HL-60 (cell line): ENCODE measurements around the gene ATG101.

Experiments
- GABPA ChIP-seq: IDR thresholded peaks from 2 replicates; pipeline ENCODE4 v1.6.1; 2012; ENCODE audit warnings: low read depth
- POLR2AphosphoS5 ChIP-seq: IDR thresholded peaks from 2 replicates; pipeline ENCODE4 v1.6.1; 2012; ENCODE audit warnings: low read depth
- SPI1 ChIP-seq: IDR thresholded peaks from 2 replicates; pipeline ENCODE4 v1.6.1; 2012; ENCODE audit warnings: low read depth, mild to moderate bottlenecking, borderline replicate concordance
- TF ChIP-seq, protein P1 (sequence below): IDR thresholded peaks from one replicate; pipeline ENCODE4 v1.5.1; 2011; ENCODE audit warnings: low read length, control low read depth, inconsistent platforms; ENCODE audit not compliant: insufficient read depth
- TF ChIP-seq, protein P2 (sequence below): IDR thresholded peaks from 2 replicates; pipeline ENCODE4 v1.6.1; 2012; ENCODE audit warnings: low read depth; ENCODE audit not compliant: insufficient replicate concordance

DNA sequence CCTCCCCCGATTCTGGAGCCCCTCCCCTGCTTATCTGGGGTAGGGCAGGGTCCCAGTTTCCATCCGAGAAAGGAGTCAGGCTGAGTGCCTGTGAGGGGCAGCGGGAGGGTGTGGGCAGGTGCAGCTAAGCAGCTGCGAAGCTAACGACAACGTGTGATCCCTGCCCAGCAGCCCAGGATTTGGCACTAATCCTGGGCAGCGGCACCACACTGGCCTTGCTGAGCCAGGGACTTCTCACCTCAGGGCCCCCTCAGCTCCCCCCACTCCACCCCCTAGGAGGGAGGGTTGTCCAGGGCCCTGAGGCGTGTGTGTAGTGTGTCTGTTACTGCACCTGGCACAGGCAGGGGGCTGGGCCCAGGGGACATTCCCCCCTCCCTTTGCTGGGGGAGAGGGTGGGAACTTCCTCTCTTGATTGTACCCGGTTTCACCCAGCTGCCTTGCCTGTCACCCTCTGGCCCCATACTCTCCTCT, 11.5 kb downstream of the ATG101 start:
- TF ChIP-seq POLR2AphosphoS5 = peak; percentile 74
- TF ChIP-seq, protein P1, sequence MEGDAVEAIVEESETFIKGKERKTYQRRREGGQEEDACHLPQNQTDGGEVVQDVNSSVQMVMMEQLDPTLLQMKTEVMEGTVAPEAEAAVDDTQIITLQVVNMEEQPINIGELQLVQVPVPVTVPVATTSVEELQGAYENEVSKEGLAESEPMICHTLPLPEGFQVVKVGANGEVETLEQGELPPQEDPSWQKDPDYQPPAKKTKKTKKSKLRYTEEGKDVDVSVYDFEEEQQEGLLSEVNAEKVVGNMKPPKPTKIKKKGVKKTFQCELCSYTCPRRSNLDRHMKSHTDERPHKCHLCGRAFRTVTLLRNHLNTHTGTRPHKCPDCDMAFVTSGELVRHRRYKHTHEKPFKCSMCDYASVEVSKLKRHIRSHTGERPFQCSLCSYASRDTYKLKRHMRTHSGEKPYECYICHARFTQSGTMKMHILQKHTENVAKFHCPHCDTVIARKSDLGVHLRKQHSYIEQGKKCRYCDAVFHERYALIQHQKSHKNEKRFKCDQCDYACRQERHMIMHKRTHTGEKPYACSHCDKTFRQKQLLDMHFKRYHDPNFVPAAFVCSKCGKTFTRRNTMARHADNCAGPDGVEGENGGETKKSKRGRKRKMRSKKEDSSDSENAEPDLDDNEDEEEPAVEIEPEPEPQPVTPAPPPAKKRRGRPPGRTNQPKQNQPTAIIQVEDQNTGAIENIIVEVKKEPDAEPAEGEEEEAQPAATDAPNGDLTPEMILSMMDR = no peak
- TF ChIP-seq, protein P2, sequence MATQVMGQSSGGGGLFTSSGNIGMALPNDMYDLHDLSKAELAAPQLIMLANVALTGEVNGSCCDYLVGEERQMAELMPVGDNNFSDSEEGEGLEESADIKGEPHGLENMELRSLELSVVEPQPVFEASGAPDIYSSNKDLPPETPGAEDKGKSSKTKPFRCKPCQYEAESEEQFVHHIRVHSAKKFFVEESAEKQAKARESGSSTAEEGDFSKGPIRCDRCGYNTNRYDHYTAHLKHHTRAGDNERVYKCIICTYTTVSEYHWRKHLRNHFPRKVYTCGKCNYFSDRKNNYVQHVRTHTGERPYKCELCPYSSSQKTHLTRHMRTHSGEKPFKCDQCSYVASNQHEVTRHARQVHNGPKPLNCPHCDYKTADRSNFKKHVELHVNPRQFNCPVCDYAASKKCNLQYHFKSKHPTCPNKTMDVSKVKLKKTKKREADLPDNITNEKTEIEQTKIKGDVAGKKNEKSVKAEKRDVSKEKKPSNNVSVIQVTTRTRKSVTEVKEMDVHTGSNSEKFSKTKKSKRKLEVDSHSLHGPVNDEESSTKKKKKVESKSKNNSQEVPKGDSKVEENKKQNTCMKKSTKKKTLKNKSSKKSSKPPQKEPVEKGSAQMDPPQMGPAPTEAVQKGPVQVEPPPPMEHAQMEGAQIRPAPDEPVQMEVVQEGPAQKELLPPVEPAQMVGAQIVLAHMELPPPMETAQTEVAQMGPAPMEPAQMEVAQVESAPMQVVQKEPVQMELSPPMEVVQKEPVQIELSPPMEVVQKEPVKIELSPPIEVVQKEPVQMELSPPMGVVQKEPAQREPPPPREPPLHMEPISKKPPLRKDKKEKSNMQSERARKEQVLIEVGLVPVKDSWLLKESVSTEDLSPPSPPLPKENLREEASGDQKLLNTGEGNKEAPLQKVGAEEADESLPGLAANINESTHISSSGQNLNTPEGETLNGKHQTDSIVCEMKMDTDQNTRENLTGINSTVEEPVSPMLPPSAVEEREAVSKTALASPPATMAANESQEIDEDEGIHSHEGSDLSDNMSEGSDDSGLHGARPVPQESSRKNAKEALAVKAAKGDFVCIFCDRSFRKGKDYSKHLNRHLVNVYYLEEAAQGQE = no peak
- no peak for TF ChIP-seq GABPA
- peak; percentile 81 for TF ChIP-seq SPI1
